ENCODE results near the gene IFT43. TPM values are rescaled to one million over a fixed set of nuclear protein-coding genes. Genes with fewer than 3 reads are reported as not detected.

The IFT43 gene
- total RNA-seq, 1 experiment from 2014 or later, result 24.2 TPM

GRCh38 chr14:76057914-76058313, 72.4 kb downstream of the IFT43 start:
- Histone ChIP-seq H2AFZ (ENCODE audit: low read depth, low read length, poor library complexity, severe bottlenecking) (no peak overlapping the region), H3K79me2 (ENCODE audit: insufficient read depth, low read length) (no peaks in the 10 kb centered on the region), H3K9me3 (ENCODE audit: control insufficient read depth in 1 of 2, insufficient read depth in 1 of 2, low read depth in 1 of 2, low read length in 2 of 2) (no peaks in the 10 kb centered on the region), H3K9ac (ENCODE audit: low read length) (no peak overlapping the region), H3K36me3 (ENCODE audit: control insufficient read depth in 1 of 2, insufficient read depth in 2 of 2, low read length in 2 of 2) (peaks cover 0 to 3% of the 10 kb centered on the region in 2 experiments; a peak in 1 of 4 replicates), H3K4me1 (ENCODE audit: control insufficient read depth in 1 of 2, insufficient read depth in 2 of 2, low read length in 2 of 2) (no peaks in the 10 kb centered on the region), H3K9me2 (ENCODE audit: insufficient read depth) (no peaks in the 10 kb centered on the region), H3K27me3 (ENCODE audit: insufficient read depth, low read length) (no peaks in the 10 kb centered on the region), H3K4me3 (replicated peaks in 1 of 2; ENCODE audit: low read depth in 1 of 2, low read length in 2 of 2) (no peak overlapping the region), H3K4me2 (ENCODE audit: low read length) (no peak overlapping the region), H3K27ac (ENCODE audit: low read depth, low read length) (no peak overlapping the region), H4K20me1 (ENCODE audit: insufficient read depth) (no peaks in the 10 kb centered on the region)
- intact Hi-C loops (cut with micrococcal nuclease), result no loop called here
- CTCF ChIA-PET, result no interaction called here
- RAD21 ChIA-PET (ENCODE audit: low non-redundant PET in 1 of 2, low total read pairs in 2 of 2, uncharacterized antibody in 2 of 2, unreplicated experiment in 2 of 2), result no interaction called here
- TF ChIP-seq EZH2 (IDR thresholded peaks at IDR 0.05) (no peak), POLR2AphosphoS5 (IDR thresholded peaks at IDR 0.05; ENCODE audit: low read depth, low read length) (no peak), RAD21 (IDR thresholded peaks at IDR 0.05; ENCODE audit: low read depth) (no peak)
- DNase-seq (ENCODE audit: low read depth, low spot score) (no peak), ATAC-seq (no peak)
- POLR2A ChIA-PET, result no interaction called here
- BruUV-seq (replicated peaks), result no TSS peak

- intact Hi-C loops (cut with micrococcal nuclease), result no loop called here
- BruUV-seq (replicated peaks), result no TSS peak
- peaks cover 0 to 3% of the 10 kb centered on the region in 2 experiments; a peak in 1 of 4 replicates for H3K36me3 ChIP-seq (ENCODE audit: control insufficient read depth in 1 of 2, insufficient read depth in 2 of 2, low read length in 2 of 2)
- no peak overlapping the region for H3K4me3 ChIP-seq (replicated peaks in 1 of 2; ENCODE audit: low read depth in 1 of 2, low read length in 2 of 2)
- ChIA-PET RAD21 (ENCODE audit: low non-redundant PET in 1 of 2, low total read pairs in 2 of 2, uncharacterized antibody in 2 of 2, unreplicated experiment in 2 of 2) (no interaction called here), CTCF (interaction anchor here (1.2 kb wide), 1 partner anchor 13 kb away, joined by 3 read pairs; no protein-coding TSS in a partner anchor), POLR2A (no interaction called here)
- H3K4me1 ChIP-seq (ENCODE audit: control insufficient read depth in 1 of 2, insufficient read depth in 2 of 2, low read length in 2 of 2), result no peaks in the 10 kb centered on the region
- H3K9ac ChIP-seq (ENCODE audit: low read length), result no peak overlapping the region
- no peaks in the 10 kb centered on the region for H4K20me1 ChIP-seq (ENCODE audit: insufficient read depth)
- no peak overlapping the region for H3K4me2 ChIP-seq (ENCODE audit: low read length)
- no peaks in the 10 kb centered on the region for H3K9me3 ChIP-seq (ENCODE audit: control insufficient read depth in 1 of 2, insufficient read depth in 1 of 2, low read depth in 1 of 2, low read length in 2 of 2)
- no peak overlapping the region for H2AFZ ChIP-seq (ENCODE audit: low read depth, low read length, poor library complexity, severe bottlenecking)
- H3K9me2 ChIP-seq (ENCODE audit: insufficient read depth), result no peaks in the 10 kb centered on the region
- no peaks in the 10 kb centered on the region for H3K79me2 ChIP-seq (ENCODE audit: insufficient read depth, low read length)
- TF ChIP-seq ZBTB33 (IDR thresholded peaks at IDR 0.05; ENCODE audit: extremely low read depth, insufficient replicate concordance, low read length), result no peak
- no peak for TF ChIP-seq CBX3 (IDR thresholded peaks at IDR 0.05; ENCODE audit: low read depth)
- no peak for TF ChIP-seq ELF1 (IDR thresholded peaks at IDR 0.05; ENCODE audit: borderline replicate concordance, low read depth)
- TF ChIP-seq EZH2 (IDR thresholded peaks at IDR 0.05), result no peak
- TF ChIP-seq TCF7L2 (IDR thresholded peaks at IDR 0.05; ENCODE audit: borderline replicate concordance, extremely low read depth, insufficient read depth, insufficient read length), result no peak
- TF ChIP-seq SIN3A (IDR thresholded peaks at IDR 0.05; ENCODE audit: low read depth), result no peak
- TF ChIP-seq ZNF274 (IDR thresholded peaks at IDR 0.05; ENCODE audit: low read depth, low read length), result no peak
- no peak for TF ChIP-seq YY1 (IDR thresholded peaks at IDR 0.05; ENCODE audit: extremely low read depth, insufficient replicate concordance, low read depth, low read length)
- DNase-seq (ENCODE audit: low read depth, low spot score) (no peak), ATAC-seq (no peak)
- H3K27me3 ChIP-seq (ENCODE audit: insufficient read depth, low read length), result no peaks in the 10 kb centered on the region
- H3K27ac ChIP-seq (ENCODE audit: low read depth, low read length), result no peak overlapping the region
These were observed 77.8 kb downstream of the IFT43 start for GRCh38 chr14:76063327-76063726.

Measured in HCT116 (cell line).